K562 (cell line): ENCODE results near the gene ST3GAL3. TPM values are rescaled to one million over a fixed set of nuclear protein-coding genes. Genes with fewer than 3 reads are reported as not detected.

Experiments
- ATAC-seq: fragments of 200-7000 bp; cut with Tn5 transposase; 3 replicates; pipeline ENCODE4 v1.9.1; 2020; ENCODE audit warnings: moderate library complexity
- BruUV-seq: library from RNA; stranded (reverse); fragments of 400-500 nt; replicated peaks from 2 replicates; lab custom pipeline; 2021; lab: Mats Ljungman, UMichigan
- CTCF ChIA-PET: fragments of 300-600 bp; formaldehyde crosslinking; extraction: SDS; loops from one replicate; lab custom pipeline; 2021; ENCODE audit warnings: low intra/inter-chr PET ratio; lab: Yijun Ruan, JAX
- POLR2A ChIA-PET: fragments of 300-600, 350-650 bp; sonication (Branson Sonifier 250); formaldehyde crosslinking; extraction: SDS; loops from one replicate; lab custom pipeline; 2021; ENCODE audit warnings: antibody characterized with exemption, inconsistent platforms; lab: Yijun Ruan, JAX
- DNase-seq, 4 experiments: peaks; one replicate each; pipeline versions ENCODE4 v3.0.0 to v3.0.0-alpha.2; 2011 to 2018; ENCODE audit warnings: low spot score in 3 of 4, mixed read lengths in 3 of 4; ENCODE audit errors: extremely low read depth in 1 of 4
- FAIRE-seq: peaks from 2 replicates; lab custom pipeline; 2011; peaks lifted over from hg19 to GRCh38; lab: Jason Lieb, UNC
- H2AFZ ChIP-seq: 2 replicates; pipeline ENCODE4 v1.6.0; 2011; ENCODE audit warnings: low read depth, low read length, control low read depth, inconsistent platforms
- H3K27ac ChIP-seq: fragments of 200-600 bp; 3 replicates; pipeline ENCODE4 v1.8.0; 2011; ENCODE audit warnings: low read depth, mild to moderate bottlenecking, control low read depth, inconsistent platforms, low read length, moderate library complexity, mixed read lengths; ENCODE audit errors: extremely low read depth
- H3K27me3 ChIP-seq, 2 experiments: fragments of 300-600 bp in 1 of 2; 2 replicates in 1 of 2; 3 replicates in 1 of 2; pipeline versions ENCODE4 v1.6.0 to v1.8.0; 2011; ENCODE audit warnings: inconsistent platforms in 2 of 2, low read length in 2 of 2, mild to moderate bottlenecking in 1 of 2, mixed read lengths in 1 of 2, moderate library complexity in 1 of 2; ENCODE audit not compliant: control insufficient read depth in 2 of 2, insufficient read depth in 2 of 2
- H3K36me3 ChIP-seq: fragments of 300-600 bp; 3 replicates; pipeline ENCODE4 v1.8.0; 2011; ENCODE audit warnings: mild to moderate bottlenecking, low read length, inconsistent platforms; ENCODE audit not compliant: control insufficient read depth, insufficient read depth
- H3K4me1 ChIP-seq, 2 experiments: fragments of 200-600 bp in 1 of 2; replicated peaks in 1 of 2; 2 replicates in 1 of 2; 3 replicates in 1 of 2; pipeline versions ENCODE4 v1.5.1 to v1.8.0; 2011; ENCODE audit warnings: inconsistent platforms in 2 of 2, low read length in 2 of 2, mild to moderate bottlenecking in 1 of 2, mixed read lengths in 1 of 2, moderate library complexity in 1 of 2; ENCODE audit not compliant: control insufficient read depth in 2 of 2, insufficient read depth in 2 of 2
- H3K4me2 ChIP-seq: 2 replicates; pipeline ENCODE4 v1.6.1; 2011; ENCODE audit warnings: low read length, control low read depth, inconsistent platforms, mixed read lengths; ENCODE audit not compliant: insufficient read depth
- H3K4me3 ChIP-seq: fragments of 200-600 bp; sonication (generic), shearing (Covaris generic); 2 replicates; pipeline ENCODE4 v1.5.1; 2016; ENCODE audit warnings: control low read depth, inconsistent platforms
- H3K79me2 ChIP-seq: fragments of 200-600 bp; 3 replicates; pipeline ENCODE4 v1.8.0; 2011; ENCODE audit warnings: low read length, inconsistent platforms; ENCODE audit not compliant: control insufficient read depth, insufficient read depth
- H3K9ac ChIP-seq, 2 experiments: 2 replicates each; pipeline versions ENCODE4 v1.6.0 to v1.6.1; 2011; ENCODE audit warnings: low read depth in 2 of 2, low read length in 2 of 2, control low read depth in 1 of 2, inconsistent platforms in 1 of 2, mild to moderate bottlenecking in 1 of 2, mixed read lengths in 1 of 2; ENCODE audit not compliant: insufficient read depth in 1 of 2
- H3K9me1 ChIP-seq: one replicate; pipeline ENCODE4 v1.6.0; 2011; ENCODE audit warnings: inconsistent platforms, mild to moderate bottlenecking, low read length, moderate library complexity; ENCODE audit not compliant: control insufficient read depth, insufficient read depth
- H3K9me3 ChIP-seq: replicated peaks from 2 replicates; pipeline ENCODE4 v1.5.1; 2011; ENCODE audit warnings: low read depth, low read length, inconsistent platforms; ENCODE audit not compliant: control insufficient read depth, insufficient read depth
- H4K20me1 ChIP-seq: replicated peaks from 2 replicates; pipeline ENCODE4 v1.6.1; 2011; ENCODE audit warnings: low read length, inconsistent platforms, mixed read lengths; ENCODE audit not compliant: control insufficient read depth, insufficient read depth
- BCL6 ChIP-seq: fragments of 250-450 bp; sonication (Bioruptor Pico); IDR thresholded peaks from 2 replicates; pipeline ENCODE4 v1.4.0; 2020
- CTCF ChIP-seq, 3 experiments: IDR thresholded peaks in 2 of 3; conservative IDR thresholded peaks in 1 of 3; 2 replicates each; pipeline ENCODE4 v1.5.1; 2011 to 2012; ENCODE audit warnings: low read length in 3 of 3, mild to moderate bottlenecking in 3 of 3, control low read depth in 2 of 3, improper control_type of control experiment in 1 of 3, inconsistent platforms in 1 of 3, low read depth in 1 of 3, mixed read lengths in 1 of 3, moderate library complexity in 1 of 3; ENCODE audit not compliant: insufficient read depth in 2 of 3
- IRF1 ChIP-seq: sonication (generic); formaldehyde crosslinking; IDR thresholded peaks from 2 replicates; pipeline ENCODE4 v1.8.0; 2022; ENCODE audit warnings: missing genetic modification reagents, mild to moderate bottlenecking, borderline replicate concordance
- KLF1 ChIP-seq: fragments of 450-650 bp; IDR thresholded peaks from 2 replicates; pipeline ENCODE4 v1.6.1; 2016; ENCODE audit warnings: missing genetic modification characterization, missing compliant biosample characterization
- MCM5 ChIP-seq: fragments of 450-650 bp; IDR thresholded peaks from 2 replicates; pipeline ENCODE4 v1.6.1; 2016; ENCODE audit warnings: low read depth
- PRMT5 ChIP-seq: sonication (generic); formaldehyde crosslinking; IDR thresholded peaks from 2 replicates; pipeline ENCODE4 v1.5.0; 2020; ENCODE audit warnings: missing genetic modification reagents
- PTBP1 ChIP-seq: fragments of 200-400 bp; formaldehyde crosslinking; IDR thresholded peaks from 2 replicates; pipeline ENCODE4 v1.6.1; 2017; ENCODE audit warnings: low read depth, low read length
- RERE ChIP-seq: sonication (generic); formaldehyde crosslinking; IDR thresholded peaks from 2 replicates; pipeline ENCODE4 v1.8.0; 2023; ENCODE audit warnings: missing genetic modification reagents, mild to moderate bottlenecking, borderline replicate concordance
- TBP ChIP-seq: optimal IDR thresholded peaks from 2 replicates; pipeline ENCODE3; 2011; ENCODE audit warnings: low read depth, low read length, improper control_type of control experiment
- TCF7L2 ChIP-seq: fragments of 150-350 bp; IDR thresholded peaks from 2 replicates; pipeline ENCODE4 v1.6.1; 2016; ENCODE audit warnings: low read depth, mild to moderate bottlenecking, low read length, moderate library complexity
- TOE1 ChIP-seq, 2 experiments: fragments of 450-650 bp in 1 of 2; sonication (generic) in 1 of 2; formaldehyde crosslinking in 1 of 2; IDR thresholded peaks; 2 replicates each; pipeline versions ENCODE4 v1.7.1 to v1.8.0; 2016 to 2022; ENCODE audit warnings: borderline replicate concordance in 2 of 2, mild to moderate bottlenecking in 2 of 2, antibody characterized with exemption in 1 of 2, inconsistent platforms in 1 of 2, low read depth in 1 of 2, missing genetic modification reagents in 1 of 2, moderate library complexity in 1 of 2
- WGBS: fragments of 100-300 bp; shearing (Covaris generic); methylation state at CpG from one replicate; pipeline ENCODE4 v1.1.6; 2016; ENCODE audit warnings: low coverage, mixed read lengths; ENCODE audit not compliant: insufficient coverage; ENCODE audit errors: missing lambda C conversion rate; 5-methylcytosine and 5-hydroxymethylcytosine counted together
- in situ Hi-C: fragments of 300-500 bp; cut with MboI; formaldehyde crosslinking; loops from 4 replicates; pipeline ENCODE4 v1.15.0; 2018; ENCODE audit warnings: inconsistent platforms, mixed read lengths
- intact Hi-C: fragments of 100-400 bp; cut with micrococcal nuclease; formaldehyde crosslinking; loops from 2 replicates; pipeline ENCODE4 v1.14.2; 2022
- polyA plus RNA-seq, 8 experiments: library from polyadenylated mRNA; depleted of rRNA in 4 of 8; stranded (reverse) in 5 of 8; unstranded in 3 of 8; fragments of >200 nt; fragmentation: Nextera tagmentation in 2 of 8; fragmentation: Illumina TruSeq in 1 of 8; extraction: Ambion mirVana in 2 of 8; extraction: Trizol in 1 of 8; gene quantifications; 2 replicates each; pipeline versions ENCODE4 v1.2.1 to v1.2.3, GENCODE V29; 2011 to 2014; ENCODE audit warnings: inconsistent platforms in 1 of 8, missing spikeins in 1 of 8
- total RNA-seq, 7 experiments: library from RNA; depleted of rRNA in 6 of 7; stranded (reverse); fragments of >200 nt in 6 of 7; fragmentation: Illumina TruSeq in 2 of 7; extraction: Trizol in 2 of 7; gene quantifications; 2 replicates each; pipeline versions ENCODE4 v1.2.1 to v1.2.3, GENCODE V29; 2011 to 2021; ENCODE audit warnings: low replicate concordance in 1 of 7

The ST3GAL3 gene
- total and polyA plus RNA-seq, 9 of the 15 experiments (the other 6 are each of a cell fraction or from before 2014, with no cell fraction given), result 1.2 to 18.9 (median 11.0) TPM

- ChIA-PET POLR2A (interaction anchor here (0.6 to 2.5 kb wide), 8 partner anchors 8 to 72 kb away, joined by 3 to 7 read pairs (median 4); no protein-coding TSS in a partner anchor), CTCF (no interaction called here)
- peaks cover 47 to 73% of the 10 kb centered on the region in 2 experiments for H3K4me1 ChIP-seq
- no peak for ATAC-seq
- peaks cover 17% of the 10 kb centered on the region for H3K9me1 ChIP-seq
- H3K36me3 ChIP-seq, result peaks cover 65% of the 10 kb centered on the region
- WGBS, result 63% methylated on average over 4 of the region's 4 CpGs
- peaks cover 24% of the 10 kb centered on the region for H4K20me1 ChIP-seq
- H3K9ac ChIP-seq, result peak overlapping the region; percentile 88 to 98
- no peak overlapping the region for H2AFZ ChIP-seq
- peak overlapping the region; percentile 87 for H3K4me3 ChIP-seq
- peak overlapping the region; percentile 89 for H3K27ac ChIP-seq
- peak in 2 of 4 experiments; percentile 51 to 56 for DNase-seq
- no TSS peak for BruUV-seq
- H3K27me3 ChIP-seq, result no peaks in the 10 kb centered on the region
- FAIRE-seq, result no peak
- peak overlapping the region; percentile 90 for H3K4me2 ChIP-seq
- H3K9me3 ChIP-seq, result no peaks in the 10 kb centered on the region
- TF ChIP-seq BCL6, result no peak
- no peak for TF ChIP-seq TOE1 (IDR thresholded peaks at IDR 0.05; ENCODE audit: borderline replicate concordance)
- TF ChIP-seq TOE1 (CRISPR knock-in tag; IDR thresholded peaks at IDR 0.05; ENCODE audit: borderline replicate concordance, low read depth), result no peak
- peak; percentile 4 for TF ChIP-seq TBP
- TF ChIP-seq PRMT5 (CRISPR knock-in tag), result no peak
- TF ChIP-seq MCM5, result no peak
- no peak for TF ChIP-seq IRF1
- TF ChIP-seq PTBP1, result no peak
- TF ChIP-seq RERE (CRISPR knock-in tag), result no peak
- TF ChIP-seq TCF7L2, result no peak
- 0 out of 6 replicates have a peak, but pooled peaks have one; percentile 1 to 18 (median 17) for TF ChIP-seq CTCF (IDR thresholded peaks at IDR 0.05 in 2 of 3, conservative IDR thresholded peaks at IDR 0.05 in 1 of 3; ENCODE audit: insufficient read depth in 2 of 3, low read depth in 1 of 3, low read length in 3 of 3)
- TF ChIP-seq KLF1, result no peak
- in situ Hi-C loops, result no loop called here
- intact Hi-C loops, result no loop called here
- peaks cover 64% of the 10 kb centered on the region for H3K79me2 ChIP-seq
These were observed 268.7 kb downstream of the ST3GAL3 start for GRCh38 chr1:43976045-43976444.
